GM18519 (cell line): ENCODE data around the gene SKI.

Experiments used
- ATAC-seq: cut with Tn5 transposase; IDR thresholded peaks from one replicate; pipeline ENCODE4 v1.9.1; 2021; ENCODE audit warnings: mild to moderate bottlenecking, moderate library complexity; ENCODE audit not compliant: unreplicated experiment, low FRiP score

Gene SKI

GRCh38 chr1:2272686-2273400 lies 44.7 kb downstream of the SKI start:
- no peak for ATAC-seq

DNA sequence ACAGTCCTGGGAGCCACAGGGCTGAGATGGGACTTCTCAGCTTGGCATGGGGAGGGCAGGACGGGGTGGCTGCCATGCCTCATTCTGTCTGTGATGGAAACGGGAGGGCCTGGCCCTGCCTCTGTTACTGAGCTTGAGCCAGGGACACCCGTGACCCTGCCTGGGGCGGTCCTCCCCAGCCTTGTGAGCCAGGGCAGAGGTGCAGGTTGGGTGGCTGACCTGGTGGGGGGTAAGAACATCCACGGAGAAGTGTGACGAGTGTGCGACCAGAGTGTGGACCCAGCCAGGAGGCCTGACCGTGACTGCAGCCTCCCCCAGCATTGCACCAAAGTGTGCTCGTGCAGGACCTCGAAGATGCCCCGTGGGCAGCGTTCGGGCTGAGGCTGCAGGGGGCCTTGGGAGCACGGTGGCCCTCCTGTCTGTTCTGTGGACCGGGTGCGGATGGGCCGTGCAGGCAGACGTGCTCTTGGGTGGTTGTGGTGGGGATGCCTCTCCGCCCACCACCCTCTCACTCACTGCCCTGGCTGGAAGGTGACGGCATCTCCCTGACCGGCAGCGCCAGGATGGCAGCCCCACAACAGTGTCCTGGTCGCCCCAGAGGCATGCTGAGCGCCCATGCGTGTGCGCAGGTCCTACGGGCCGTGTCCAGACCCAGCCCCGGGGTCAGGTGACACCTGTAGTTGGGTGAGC lies 45.4 kb downstream of the SKI start:
- no peak for ATAC-seq

GRCh38 chr1:2274231-2274928 lies 46.3 kb downstream of the SKI start:
- ATAC-seq = no peak

- no peak for ATAC-seq
Observed at GRCh38 chr1:2274929-2275475, 46.9 kb downstream of the SKI start.

GRCh38 chr1:2275796-2276536 lies 47.8 kb downstream of the SKI start:
- no peak for ATAC-seq

GRCh38 chr1:2276803-2277580 lies 48.9 kb downstream of the SKI start:
- no peak for ATAC-seq

DNA sequence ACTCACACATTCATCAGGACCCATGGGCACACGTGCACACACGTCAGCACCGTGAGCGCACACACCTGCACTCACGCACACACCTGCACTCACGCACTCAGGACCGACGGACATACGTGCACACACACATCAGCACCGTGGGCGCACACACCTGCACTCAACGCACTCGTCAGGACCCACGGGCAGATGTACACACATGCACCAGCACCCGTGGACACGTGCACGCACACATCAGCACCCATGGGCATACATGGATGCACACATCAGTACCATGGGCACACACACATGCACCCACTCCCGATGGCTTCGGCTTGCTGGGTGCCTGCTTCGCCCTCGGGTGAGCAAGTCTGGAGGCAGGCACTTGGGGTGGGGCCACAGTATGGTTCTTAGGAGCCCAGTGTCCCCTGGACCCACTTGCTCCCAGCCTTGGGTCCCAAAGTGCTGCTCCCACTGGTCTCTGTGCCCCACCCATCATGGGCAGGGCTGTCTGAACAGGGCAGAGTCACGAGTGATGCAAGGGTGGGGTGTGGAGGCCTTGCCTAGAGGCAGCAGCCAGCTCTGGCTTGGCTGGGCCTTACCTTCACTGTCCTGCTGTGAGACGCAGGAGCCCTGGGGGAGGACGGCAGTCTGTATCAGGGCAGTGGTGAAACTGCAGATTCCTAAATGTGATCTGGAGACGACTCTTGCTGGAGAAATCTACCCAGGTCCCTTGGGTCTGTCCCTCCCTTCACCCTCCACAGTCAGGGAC lies 49.8 kb downstream of the SKI start:
- ATAC-seq = no peak

GRCh38 chr1:2278591-2279209 lies 50.6 kb downstream of the SKI start:
- ATAC-seq = no peak

DNA sequence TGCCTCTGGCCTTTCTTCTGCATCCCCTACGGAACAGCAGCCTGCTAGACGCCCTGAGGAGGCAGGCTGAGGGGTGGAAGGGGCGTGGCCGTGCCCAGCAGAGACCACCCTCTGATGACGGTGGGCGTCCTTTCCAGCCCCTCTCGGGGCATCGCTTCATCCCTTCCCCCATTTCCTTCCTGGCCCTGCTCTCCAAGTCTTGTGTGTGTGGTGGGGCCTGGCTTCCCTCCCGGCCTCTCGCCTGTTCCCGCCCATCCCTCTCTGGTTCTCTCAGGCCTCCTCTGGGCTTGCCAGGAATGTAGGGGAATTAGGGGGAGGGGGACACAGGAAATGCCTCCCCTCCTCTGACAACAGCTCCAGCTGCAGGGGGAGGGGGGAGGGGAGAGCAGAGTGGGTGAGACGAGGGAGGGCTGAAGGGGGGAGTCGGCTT lies 51.1 kb downstream of the SKI start:
- ATAC-seq = no peak

DNA sequence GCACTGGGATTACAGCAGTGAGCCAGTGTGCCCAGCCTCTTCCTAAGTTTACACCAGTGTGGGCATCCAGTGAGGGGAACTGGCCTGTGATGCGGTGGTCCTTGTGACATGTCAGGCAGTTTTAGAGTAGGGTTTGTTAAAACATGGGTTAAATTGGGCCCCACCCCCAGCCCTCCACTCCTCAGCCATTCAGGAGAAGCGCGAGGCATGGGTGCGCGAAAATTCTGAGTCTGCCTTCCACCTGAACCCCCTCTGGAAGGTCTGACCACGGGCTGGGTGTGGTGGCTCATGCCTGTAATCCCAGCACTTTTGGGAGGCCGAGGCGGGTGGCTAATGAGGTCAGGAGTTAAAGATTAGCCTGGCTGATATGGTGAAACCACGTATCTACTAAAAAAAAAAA lies 51.7 kb downstream of the SKI start:
- ATAC-seq = no peak

DNA sequence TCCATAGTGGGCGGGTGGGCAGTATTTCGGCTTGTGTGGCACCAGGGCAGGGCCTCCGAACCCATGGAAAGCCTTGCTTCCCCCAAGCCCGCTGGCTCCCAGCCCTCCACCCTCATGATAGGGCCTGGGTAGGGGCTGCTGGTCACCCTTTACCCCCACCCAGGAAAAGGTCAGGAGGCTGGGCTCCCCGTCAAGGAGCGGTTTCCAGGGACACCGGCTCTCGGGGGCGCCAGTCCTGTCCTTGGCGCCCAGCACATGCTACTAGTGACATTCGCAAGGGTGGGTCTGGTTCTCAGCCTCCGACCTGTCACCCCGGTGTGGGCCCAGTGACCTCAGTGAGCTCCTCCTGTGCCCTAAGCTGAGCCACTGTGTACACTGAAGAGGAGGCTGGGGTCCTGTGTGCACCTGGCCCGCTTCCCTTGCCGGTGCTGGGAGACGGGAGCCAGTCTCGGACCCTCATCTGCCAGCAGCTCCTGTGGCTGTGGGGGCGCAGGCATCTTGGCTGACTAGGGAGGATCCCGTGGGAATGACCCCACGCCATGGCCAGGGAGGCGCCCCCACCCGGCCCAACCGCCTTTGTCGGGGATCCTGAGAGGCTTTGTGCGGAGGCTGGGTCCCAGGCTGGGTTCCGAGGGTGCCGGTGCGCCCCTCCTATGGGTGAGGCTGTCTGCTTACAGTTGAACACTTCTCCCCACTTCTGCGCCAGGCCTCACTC lies 54.6 kb downstream of the SKI start:
- ATAC-seq = no peak

DNA sequence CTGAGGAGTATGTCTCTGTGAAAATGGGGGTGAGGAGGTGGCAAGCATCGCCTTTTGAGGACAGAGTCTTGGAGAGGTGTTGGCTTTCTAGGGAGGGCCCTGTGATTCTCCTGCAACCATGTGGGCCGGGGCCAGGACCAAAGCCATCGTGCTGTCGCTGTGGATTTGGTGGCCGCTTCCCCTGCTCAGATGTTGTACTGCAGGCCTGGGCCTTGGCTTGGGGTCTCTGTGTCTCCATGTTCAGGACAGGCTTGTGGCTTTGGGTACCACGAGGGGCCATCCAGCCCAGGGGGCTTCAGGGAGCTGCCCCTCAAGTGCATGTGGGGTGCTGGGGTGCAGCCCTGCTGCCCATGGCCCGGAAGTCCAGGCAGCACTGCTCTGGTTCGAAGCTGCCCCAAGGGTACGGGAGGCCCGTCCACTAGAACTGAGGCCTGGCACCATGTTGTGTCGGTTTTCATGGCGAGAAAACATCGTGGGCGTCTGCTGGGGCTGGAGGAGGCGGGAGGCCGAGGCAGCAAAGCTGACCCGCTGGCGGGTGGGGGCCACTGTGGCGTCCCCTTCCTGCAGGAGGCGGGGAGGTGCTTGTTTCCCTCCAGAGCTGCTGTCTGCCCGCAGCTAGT lies 55.4 kb downstream of the SKI start:
- no peak for ATAC-seq

DNA sequence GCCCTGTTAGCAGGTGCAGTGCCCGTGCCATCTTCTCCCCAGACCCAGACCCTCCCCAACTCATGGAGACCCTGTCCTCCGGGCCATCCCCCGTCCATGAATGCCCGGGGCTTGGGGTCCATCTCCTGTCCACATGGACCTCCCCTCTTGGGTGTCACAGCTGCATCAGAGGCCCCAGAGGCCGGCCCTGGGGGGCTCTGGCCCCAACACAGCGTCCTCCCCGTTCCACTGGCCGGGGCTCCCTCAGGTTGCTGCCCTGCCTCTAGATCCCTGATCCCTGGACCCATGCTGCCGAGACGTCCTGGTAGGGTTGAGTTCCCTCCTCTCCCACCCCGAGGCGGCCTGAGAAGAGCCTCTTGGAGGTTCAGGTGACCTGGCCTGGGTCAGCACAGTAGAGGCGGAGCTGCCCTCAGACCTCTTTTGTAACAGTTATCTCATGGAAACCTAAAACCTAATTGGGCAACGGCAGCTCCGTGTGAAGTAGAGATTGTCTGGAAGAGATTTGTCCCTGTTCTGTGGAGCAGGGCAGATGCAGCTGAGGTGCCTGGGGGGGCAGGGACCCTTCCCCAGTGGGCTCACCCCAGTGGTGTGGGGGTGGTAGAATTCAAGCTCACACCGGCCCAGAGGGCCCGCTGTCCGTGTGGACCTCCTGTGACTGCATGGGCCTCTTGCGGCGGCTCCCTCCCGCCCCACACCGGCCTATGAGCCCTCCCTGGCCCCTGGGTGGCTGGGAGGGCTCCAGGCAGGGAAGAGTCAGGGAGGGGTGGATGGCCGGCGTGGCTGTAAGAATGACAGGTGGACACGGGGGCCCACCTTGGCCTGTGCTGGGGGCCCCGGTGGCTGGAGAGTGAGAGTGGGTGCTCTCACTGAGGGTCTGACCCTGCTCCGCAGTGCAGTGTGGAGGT lies 56.1 kb downstream of the SKI start:
- ATAC-seq = no peak

- ATAC-seq = no peak
Observed at GRCh38 chr1:2284932-2285331, 56.8 kb downstream of the SKI start.

- ATAC-seq = no peak
Observed at GRCh38 chr1:2286923-2287322, 58.8 kb downstream of the SKI start.

- ATAC-seq = no peak
Observed at GRCh38 chr1:2287649-2288048, 59.5 kb downstream of the SKI start.

GRCh38 chr1:2288311-2288710 lies 60.2 kb downstream of the SKI start:
- no peak for ATAC-seq
